HG02973 (cell line): ENCODE results near the gene ADAM22.
A peak's percentile ranks its signal among the peaks of the same experiment; 100 is the strongest.
"Not testable (repeated sequence)": the region's sequence is repeated elsewhere in the genome, so short reads cannot be mapped to it uniquely, and the experiment has no call there.

ENCODE experiments used
- ATAC-seq: cut with Tn5 transposase; IDR thresholded peaks from one replicate; pipeline ENCODE4 v1.9.1; 2021; ENCODE audit warnings: moderate library complexity; ENCODE audit not compliant: unreplicated experiment

Gene ADAM22, protein sequence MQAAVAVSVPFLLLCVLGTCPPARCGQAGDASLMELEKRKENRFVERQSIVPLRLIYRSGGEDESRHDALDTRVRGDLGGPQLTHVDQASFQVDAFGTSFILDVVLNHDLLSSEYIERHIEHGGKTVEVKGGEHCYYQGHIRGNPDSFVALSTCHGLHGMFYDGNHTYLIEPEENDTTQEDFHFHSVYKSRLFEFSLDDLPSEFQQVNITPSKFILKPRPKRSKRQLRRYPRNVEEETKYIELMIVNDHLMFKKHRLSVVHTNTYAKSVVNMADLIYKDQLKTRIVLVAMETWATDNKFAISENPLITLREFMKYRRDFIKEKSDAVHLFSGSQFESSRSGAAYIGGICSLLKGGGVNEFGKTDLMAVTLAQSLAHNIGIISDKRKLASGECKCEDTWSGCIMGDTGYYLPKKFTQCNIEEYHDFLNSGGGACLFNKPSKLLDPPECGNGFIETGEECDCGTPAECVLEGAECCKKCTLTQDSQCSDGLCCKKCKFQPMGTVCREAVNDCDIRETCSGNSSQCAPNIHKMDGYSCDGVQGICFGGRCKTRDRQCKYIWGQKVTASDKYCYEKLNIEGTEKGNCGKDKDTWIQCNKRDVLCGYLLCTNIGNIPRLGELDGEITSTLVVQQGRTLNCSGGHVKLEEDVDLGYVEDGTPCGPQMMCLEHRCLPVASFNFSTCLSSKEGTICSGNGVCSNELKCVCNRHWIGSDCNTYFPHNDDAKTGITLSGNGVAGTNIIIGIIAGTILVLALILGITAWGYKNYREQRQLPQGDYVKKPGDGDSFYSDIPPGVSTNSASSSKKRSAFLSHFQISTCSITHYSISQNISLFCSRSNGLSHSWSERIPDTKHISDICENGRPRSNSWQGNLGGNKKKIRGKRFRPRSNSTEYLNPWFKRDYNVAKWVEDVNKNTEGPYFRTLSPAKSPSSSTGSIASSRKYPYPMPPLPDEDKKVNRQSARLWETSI

DNA sequence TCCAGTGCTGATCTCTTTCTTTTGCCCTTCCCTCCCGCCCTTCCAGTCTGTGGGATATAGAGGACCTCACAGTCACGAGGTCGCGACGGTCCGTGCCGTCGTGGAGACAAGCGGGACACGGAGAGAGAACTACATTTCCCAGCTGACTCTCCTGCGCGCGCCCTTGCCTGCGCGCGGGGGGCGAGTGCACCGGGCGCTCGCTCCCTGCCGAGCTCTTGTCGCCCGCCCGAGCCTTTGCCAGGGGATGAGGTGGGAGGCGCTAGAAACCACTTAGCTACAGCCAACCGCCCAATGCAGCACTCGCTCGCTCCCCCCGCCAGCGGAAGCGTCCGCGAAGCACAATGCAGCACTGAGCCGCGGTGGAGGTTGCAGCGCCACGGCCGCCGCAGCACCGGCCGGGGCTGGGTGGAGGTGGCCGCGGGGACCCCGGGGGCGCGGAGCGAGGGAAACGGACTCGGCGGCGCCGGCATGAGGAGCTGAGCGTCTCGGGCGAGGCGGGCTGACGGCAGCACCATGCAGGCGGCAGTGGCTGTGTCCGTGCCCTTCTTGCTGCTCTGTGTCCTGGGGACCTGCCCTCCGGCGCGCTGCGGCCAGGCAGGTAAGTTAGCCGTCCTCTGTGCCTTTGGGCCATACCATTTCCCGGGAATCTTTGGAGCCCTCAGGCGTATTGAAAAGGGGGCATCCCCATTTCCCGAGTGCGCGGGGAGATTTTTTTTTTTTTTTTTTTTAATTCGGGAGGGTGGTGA, at the start of gene ADAM22:
ADAM22 (plus strand) TSS at position 299 of the 746 bp plus-strand sequence; CDS start at position 514, 215 bp downstream.
- peak; percentile 97 for ATAC-seq

DNA sequence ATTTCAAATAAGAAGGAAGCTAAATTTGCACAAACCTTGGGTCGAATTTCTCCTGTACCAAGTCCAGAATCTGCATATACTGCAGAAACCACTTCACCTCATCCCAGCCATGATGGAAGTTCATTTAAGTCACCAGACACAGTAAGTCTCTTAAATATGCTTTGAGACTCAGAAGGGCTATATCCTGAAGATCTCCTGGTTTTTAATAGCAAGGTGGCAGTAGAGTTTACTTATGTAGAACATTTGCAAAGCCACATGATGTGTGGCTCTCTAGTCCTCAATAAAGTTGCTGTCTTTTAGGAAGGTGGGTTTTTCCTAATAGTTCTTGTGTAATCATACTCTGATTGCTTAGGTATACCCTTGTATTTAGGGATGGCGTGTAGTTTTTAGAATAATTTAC, 49.0 kb upstream of the ADAM22 start:
- ATAC-seq, result no peak

DNA sequence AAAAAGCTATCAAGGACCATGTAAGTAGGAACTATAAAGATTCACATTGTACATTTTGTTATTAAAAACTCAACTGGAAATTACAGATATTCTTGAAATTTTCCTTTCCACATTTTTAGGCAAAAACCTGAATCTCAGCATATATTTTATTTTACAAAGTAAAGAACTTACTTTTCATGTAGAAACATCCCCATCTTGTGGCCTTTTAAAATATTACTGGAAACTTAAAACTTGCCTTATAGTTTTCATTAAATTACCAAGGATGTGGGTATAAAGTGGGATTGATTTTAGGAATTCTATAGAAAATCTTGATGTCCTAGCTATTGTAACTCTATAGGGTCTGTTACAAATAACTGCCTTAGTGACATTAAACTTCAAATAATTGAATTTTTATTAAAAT, 47.2 kb upstream of the ADAM22 start:
- no peak for ATAC-seq

DNA sequence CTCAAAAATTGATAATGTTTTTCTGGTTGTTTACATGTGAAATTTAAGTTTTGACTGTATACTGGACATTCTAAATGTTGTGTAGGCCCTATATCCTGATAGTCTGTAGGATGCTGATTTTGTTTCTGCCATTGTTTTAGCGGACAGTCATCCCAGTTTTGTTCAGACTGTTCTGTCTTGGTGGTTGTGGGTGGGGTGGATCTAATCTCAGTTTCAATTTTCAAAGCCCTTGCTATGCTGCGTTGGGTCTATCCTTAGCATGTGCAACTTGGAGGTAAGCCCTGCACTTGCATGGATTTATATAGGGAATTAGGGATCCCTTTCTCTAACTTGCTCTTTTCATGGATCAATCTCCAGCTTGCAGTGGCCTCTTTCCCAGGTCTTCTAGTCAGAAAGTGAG, 38.7 kb upstream of the ADAM22 start:
- ATAC-seq, result no peak

DNA sequence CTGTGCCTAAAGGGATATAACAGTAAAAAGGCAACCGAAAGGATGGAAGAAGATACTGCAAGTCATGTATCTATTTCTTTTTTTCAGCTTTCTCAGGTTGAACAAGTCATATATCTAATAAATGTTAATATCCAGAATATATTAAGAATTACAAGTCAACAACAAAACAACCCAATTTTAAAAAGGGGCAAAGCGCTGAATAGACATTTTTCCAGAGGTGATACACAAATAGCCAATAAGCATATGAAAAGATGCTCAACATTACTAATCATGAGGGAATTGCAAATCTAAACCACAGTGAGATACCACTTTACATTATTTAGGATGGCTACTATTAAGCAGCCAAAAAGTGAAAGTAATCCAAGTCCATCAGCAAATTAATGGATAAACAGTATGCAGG, 34.8 kb upstream of the ADAM22 start:
- ATAC-seq, result no peak

DNA sequence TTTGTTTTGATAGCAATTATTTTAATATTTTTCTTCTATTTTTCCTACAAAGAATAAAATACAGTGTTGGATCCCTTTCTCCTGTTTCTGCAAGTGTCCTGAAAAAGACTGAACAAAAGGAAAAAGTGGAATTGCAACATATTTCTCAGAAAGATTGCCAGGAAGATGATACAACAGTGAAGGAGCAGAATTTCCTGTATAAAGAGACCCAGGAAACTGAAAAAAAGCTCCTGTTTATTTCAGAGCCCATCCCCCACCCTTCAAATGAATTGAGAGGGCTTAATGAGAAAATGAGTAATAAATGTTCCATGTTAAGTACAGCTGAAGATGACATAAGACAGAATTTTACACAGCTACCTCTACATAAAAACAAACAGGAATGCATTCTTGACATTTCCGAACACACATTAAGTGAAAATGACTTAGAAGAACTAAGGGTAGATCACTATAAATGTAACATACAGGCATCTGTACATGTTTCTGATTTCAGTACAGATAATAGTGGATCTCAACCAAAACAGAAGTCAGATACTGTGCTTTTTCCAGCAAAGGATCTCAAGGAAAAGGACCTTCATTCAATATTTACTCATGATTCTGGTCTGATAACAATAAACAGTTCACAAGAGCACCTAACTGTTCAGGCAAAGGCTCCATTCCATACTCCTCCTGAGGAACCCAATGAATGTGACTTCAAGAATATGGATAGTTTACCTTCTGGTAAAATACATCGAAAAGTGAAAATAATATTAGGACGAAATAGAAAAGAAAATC, 26.7 kb upstream of the ADAM22 start:
- not testable (repeated sequence) for ATAC-seq

DNA sequence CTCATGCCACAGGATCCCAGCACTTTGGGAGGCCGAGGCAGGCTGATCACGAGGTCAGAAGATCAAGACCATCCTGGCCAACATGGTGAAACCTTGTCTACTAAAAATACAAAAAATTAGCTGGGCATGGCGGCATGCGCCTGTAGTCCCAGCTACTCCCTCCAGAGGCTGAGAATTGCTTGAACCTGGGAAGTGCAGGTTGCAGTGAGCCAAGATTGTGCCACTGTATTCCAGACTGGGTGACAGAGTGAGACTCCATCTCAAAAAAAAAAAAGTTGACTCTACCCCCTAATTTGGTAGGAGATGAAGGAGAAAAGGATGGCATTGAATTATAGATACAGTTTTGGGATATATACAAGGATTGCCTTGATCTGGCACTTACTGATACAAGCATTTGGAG, 25.2 kb upstream of the ADAM22 start:
- not testable (repeated sequence) for ATAC-seq

DNA sequence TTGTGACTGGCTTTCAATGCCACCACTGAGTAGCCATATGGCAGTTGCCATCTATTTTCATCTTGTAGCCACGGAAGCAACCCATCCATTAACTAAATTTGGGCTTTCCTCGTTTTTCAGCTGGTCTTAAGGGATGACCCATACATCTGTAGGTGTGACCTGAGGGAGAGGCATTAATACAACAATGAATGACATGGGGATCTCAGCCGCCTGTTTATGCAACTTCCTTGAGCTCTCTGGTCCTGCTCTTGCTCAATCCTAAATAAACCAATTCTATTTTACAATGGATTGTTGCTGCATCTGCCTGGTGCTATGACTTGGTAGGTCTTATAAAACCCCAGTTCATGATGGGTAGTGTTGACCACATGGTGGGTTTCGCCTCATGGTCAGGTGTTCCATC, 21.9 kb upstream of the ADAM22 start:
- ATAC-seq, result no peak

DNA sequence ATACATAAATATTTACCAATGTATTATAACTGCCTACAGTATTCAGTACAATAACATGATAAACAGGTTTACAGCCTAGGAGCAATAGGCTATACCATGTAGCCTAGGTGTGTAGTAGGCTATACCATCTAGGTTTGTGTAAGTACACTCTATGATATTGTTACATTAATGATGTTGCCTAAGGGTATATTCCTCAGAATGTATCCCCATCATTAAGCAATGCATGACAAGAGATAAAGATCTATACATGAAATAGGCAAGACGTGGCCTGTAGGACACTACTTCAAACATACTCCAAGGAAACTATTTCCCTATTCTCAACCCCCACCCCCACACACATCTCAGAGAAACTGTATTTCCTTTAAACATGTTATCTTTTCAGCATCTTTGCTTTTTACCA, 15.3 kb upstream of the ADAM22 start:
- no peak for ATAC-seq

DNA sequence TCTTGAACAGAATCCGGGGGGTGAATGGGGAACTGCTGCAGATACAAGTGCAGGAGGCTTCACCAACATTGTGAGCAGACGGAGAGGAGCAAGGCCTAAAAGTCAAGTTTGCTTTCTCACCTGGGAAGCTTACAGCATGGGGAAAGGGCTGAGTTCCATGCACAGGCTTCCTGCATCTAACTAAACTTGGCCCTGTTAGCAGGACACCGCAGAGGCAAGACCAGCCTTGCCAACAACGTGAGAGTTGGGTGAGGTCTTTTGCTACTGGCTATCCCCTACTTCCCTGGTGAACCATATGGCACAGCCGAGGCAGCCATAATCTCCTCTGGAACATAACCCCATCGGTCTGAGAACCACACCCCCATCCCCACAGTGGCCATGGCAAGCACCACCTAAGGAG, 14.2 kb upstream of the ADAM22 start:
- no peak for ATAC-seq

DNA sequence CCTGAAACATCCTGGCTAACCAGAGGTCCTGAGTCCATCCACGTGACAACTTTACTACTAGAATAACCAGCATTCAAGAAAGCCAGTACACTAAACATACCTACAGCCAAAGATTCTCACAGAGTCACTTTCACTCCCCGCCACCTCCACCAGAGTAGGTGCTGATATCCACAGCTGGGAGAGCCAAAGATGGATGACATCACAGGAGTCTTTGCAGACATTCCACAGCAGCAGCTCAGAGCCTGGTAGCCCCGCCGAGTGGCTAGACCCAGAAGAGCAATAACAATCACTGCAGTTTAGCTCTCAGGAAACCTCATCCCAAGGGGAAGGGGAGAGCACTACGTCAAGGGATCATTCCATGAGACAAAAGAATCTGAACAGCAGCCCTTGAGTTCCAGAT, 13.5 kb upstream of the ADAM22 start:
- ATAC-seq, result no peak

DNA sequence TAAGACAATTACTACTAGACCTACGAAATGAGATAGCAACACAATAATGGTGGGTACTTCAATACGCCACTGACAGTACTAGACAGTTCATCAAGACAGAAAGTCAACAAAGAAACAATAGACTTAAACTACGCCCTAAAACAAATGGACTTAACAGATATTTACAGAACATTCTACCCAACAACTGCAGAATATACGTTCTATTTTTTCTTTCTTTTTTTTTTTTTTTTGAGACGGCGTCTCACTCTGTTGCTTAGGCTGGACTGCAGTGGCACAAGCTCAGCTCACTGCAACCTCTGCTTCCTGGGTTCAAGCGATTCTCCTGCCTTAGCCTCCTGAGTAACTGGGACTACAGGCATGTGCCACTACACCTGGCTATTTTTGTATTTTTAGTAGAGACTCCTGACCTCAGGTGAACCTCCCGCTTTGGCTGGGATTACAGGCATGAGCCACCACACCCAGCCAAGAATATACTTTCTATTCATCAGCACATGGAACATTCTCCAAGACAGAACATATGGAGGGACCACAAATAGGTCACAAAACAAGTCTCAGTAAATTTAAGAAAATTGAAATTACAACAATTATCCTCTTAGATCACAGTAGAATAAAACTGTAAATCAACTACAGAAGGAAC, 11.2 kb upstream of the ADAM22 start:
- not testable (repeated sequence) for ATAC-seq

DNA sequence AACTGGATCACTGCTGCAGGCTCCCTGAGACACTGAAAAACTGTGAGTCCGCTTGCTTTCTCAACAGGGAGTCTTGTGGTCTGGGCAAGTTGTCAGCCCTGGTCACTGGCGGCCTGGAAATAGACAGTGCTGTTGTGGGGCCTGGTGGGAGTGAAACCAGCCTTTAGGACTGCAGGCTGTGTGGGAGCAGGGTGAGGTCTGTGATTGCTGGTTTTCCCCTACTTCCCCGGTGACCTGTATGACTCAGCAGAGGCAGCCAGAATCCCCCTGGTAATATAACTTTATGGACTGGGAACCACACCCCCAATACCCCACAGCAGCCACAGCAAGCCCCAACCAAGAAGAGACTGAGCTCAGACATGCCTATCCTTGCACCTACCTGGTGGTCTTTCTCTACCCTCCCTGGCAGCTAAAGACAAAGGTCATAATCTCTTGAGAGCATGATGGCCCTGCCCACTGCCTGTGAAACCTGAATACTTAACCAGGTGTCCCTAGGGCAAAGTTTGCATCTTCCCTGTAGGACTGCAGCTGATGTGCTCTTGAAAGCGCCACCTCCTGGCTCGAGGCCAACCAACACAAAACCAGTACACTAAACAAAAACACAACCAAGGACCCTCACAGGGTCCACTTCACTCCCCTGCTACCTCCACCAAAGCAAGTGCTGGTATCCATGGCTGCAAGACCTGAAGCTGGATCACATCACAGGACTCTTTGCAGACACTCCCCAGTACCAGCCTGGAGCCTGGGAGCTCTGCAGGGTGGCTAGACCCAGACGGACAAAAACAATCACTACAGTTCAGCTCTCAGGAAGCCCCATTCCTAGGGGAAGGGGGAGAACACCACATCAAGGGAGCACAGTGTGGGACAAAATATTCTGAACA, 7.2 kb upstream of the ADAM22 start:
- peak; percentile 99 for ATAC-seq

DNA sequence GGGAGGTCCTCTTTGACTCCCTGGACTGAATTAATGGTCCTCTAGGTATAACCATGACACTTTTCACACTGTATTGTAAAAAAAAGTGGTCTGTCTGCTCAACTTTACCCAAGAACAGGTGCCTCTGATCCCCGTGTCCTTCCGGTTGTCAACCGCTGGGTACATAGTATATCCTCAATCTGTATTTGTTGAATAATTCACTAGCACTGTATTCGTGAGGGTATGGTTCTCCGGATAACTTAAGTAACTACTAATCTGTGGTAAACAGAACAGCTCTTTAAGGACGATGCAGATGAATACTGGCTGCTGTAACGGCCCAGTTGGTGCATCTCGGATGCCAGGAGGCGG, 472 bp upstream of the ADAM22 start:
- ATAC-seq, result peak; percentile 28

DNA sequence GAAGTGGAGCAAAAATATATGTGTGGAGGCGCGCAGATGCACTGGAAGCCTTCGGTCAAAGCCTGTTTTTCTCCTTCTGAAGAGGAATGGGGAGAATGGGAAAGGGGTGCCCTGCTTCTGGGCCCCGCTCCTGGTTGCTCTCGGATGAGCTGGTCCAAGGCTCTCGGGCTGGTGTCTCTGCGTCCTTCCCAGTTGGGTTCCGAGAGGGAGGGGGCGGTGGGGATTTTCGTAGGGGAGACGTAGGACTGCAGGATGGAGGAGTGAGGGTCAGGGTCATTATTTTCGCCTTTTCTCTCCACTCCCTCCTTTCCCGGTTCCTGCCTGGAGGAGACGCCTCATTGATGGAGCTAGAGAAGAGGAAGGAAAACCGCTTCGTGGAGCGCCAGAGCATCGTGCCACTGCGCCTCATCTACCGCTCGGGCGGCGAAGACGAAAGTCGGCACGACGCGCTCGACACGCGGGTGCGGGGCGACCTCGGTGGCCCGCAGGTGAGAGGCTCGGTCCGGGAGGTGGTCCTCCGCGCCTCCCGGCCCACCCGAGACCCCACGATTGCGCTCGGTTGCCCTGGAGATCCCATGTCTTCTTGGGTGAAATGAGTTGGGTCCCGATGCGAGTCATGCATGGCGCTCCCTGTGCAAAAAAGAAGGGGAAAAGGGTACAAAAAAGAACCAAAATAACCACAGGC, 790 bp downstream of the ADAM22 start:
- peak; percentile 0 for ATAC-seq

DNA sequence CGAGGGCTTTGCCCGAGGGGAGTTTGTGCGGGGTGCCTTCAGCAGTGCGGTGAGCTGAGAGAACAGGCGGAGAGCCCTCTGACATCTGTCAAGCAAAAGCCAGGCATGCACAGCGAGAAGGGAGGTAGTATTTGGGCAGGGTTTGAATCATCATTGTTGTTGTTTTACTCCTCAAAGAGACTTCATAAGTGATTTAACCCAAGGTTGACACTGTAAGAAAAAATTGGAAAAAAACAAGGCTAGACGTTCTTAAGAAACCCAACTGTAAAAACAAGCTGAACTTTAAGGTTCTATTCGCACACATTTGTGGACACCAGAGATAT, 1.3 kb downstream of the ADAM22 start:
- ATAC-seq, result no peak

DNA sequence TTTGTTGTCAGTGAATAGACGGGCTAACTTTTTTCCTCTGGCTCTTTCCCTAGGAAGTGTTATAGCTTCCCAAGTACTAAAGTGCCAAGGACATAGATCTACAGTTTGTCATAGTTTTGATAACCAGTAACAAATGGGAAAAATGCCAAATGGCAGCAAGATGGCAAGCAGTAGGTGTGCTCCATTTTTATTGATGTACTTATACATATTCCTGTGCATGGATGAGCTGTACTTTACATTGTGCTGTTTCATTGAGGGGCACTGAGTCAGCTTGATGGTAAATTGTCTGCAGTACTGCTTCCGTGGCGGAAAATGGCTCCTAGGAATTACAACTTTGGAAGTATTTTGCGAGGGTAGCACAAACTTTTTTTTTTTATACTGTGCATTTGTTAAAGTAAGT, 7.1 kb downstream of the ADAM22 start:
- no peak for ATAC-seq

DNA sequence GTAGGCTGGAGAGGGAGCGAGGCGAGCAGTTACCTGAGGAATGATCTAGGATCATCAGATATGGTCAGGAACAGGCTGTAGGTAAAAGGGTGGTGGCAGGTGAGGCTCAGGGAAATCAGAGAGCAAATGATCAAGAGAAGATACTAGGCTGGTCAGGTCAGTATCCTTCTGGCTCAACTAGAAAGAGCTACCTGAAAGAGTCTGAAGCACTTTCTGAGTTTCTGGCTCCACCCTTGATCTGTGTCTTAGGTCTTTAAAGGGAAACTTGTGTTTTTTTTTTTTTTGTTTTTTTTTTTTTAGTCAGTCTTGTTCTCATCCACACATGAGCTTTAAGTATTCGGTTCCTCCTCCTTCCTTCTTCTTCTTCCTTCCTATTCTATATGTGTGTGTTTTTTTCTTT, 10.5 kb downstream of the ADAM22 start:
- no peak for ATAC-seq

DNA sequence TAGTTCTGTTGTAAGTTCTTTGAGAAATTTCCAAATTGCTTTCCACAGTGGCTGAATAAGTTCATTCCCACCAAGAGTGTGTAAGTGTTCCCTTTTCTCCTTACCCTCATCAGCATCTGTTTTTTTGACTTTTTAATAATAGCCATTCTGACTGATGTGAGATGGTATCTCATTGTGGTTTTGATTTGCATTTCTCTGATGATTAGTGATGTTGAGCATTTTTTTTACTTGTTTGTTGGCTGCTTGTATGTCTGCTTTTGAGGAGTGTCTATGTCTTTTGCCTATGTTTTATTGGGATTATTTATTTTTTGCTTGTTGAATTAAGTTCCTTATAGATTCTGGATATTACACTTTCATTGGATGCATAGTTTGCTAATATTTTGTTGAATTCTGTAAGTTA, 11.9 kb downstream of the ADAM22 start:
- ATAC-seq, result not testable (repeated sequence)
